H9 (cell line): ENCODE data around the gene H6PD. TPM values are rescaled to one million over a fixed set of nuclear protein-coding genes. Genes with fewer than 3 reads are reported as not detected.

Experiments used
- DNase-seq: peaks from one replicate; pipeline ENCODE4 v3.0.0-alpha.2; 2017
- H2AFZ ChIP-seq: one replicate; pipeline ENCODE4 v1.6.1; 2013; ENCODE audit warnings: mild to moderate bottlenecking, low read length, control low read depth, moderate library complexity
- H2AK5ac ChIP-seq: 2 replicates; pipeline ENCODE4 v1.6.1; 2013; ENCODE audit warnings: low read length, control low read depth, mixed read lengths; ENCODE audit not compliant: insufficient read length
- H2BK120ac ChIP-seq: one replicate; pipeline ENCODE4 v1.6.1; 2013; ENCODE audit warnings: low read depth, mild to moderate bottlenecking, low read length, control low read depth, inconsistent platforms; ENCODE audit not compliant: poor library complexity, severe bottlenecking
- H2BK12ac ChIP-seq: 2 replicates; pipeline ENCODE4 v1.6.1; 2013; ENCODE audit warnings: low read length, control low read depth, mixed read lengths, low read depth; ENCODE audit not compliant: insufficient read length
- H2BK15ac ChIP-seq: 2 replicates; pipeline ENCODE4 v1.6.1; 2013; ENCODE audit warnings: low read depth, low read length, control low read depth
- H2BK20ac ChIP-seq: one replicate; pipeline ENCODE4 v1.6.1; 2013; ENCODE audit warnings: low read depth, mild to moderate bottlenecking, low read length, control low read depth, inconsistent platforms; ENCODE audit not compliant: poor library complexity, severe bottlenecking
- H2BK5ac ChIP-seq: 2 replicates; pipeline ENCODE4 v1.6.1; 2013; ENCODE audit warnings: low read length, control low read depth, mixed read lengths; ENCODE audit not compliant: insufficient read length
- H3K14ac ChIP-seq: 2 replicates; pipeline ENCODE4 v1.6.1; 2013; ENCODE audit warnings: low read length, control low read depth; ENCODE audit not compliant: insufficient read depth
- H3K18ac ChIP-seq: 2 replicates; pipeline ENCODE4 v1.6.1; 2013; ENCODE audit warnings: low read depth, mild to moderate bottlenecking, mixed read lengths, low read length, control low read depth; ENCODE audit not compliant: insufficient read length
- H3K23ac ChIP-seq: 2 replicates; pipeline ENCODE4 v1.6.1; 2013; ENCODE audit warnings: low read length, control low read depth, mixed read lengths, low read depth; ENCODE audit not compliant: insufficient read length
- H3K23me2 ChIP-seq: 2 replicates; pipeline ENCODE4 v1.6.1; 2013; ENCODE audit warnings: low read depth, mild to moderate bottlenecking, mixed read lengths, low read length, control low read depth; ENCODE audit not compliant: insufficient read length, poor library complexity, severe bottlenecking
- H3K27ac ChIP-seq: 2 replicates; pipeline ENCODE4 v1.5.1; 2013; ENCODE audit warnings: low read length, control low read depth, mixed read lengths, low read depth; ENCODE audit not compliant: insufficient read length
- H3K27me3 ChIP-seq: 2 replicates; pipeline ENCODE4 v1.6.1; 2013; ENCODE audit warnings: low read length, control low read depth, inconsistent platforms; ENCODE audit not compliant: insufficient read depth
- H3K4ac ChIP-seq: 2 replicates; pipeline ENCODE4 v1.6.1; 2013; ENCODE audit warnings: low read depth, mild to moderate bottlenecking, control low read depth, inconsistent platforms, low read length, moderate library complexity
- H3K4me1 ChIP-seq: 2 replicates; pipeline ENCODE4 v1.6.1; 2013; ENCODE audit warnings: low read length, control low read depth, inconsistent platforms; ENCODE audit not compliant: insufficient read depth
- H3K4me2 ChIP-seq: 2 replicates; pipeline ENCODE4 v1.6.1; 2013; ENCODE audit warnings: low read length, control low read depth, mixed read lengths; ENCODE audit not compliant: insufficient read length, insufficient read depth
- H3K56ac ChIP-seq: 2 replicates; pipeline ENCODE4 v1.6.1; 2013; ENCODE audit warnings: low read depth, mild to moderate bottlenecking, mixed read lengths, low read length, control low read depth; ENCODE audit not compliant: insufficient read length
- H3K79me1 ChIP-seq: 2 replicates; pipeline ENCODE4 v1.6.1; 2013; ENCODE audit warnings: low read depth, mild to moderate bottlenecking, moderate library complexity, low read length, control low read depth, inconsistent platforms; ENCODE audit not compliant: insufficient read depth, poor library complexity, severe bottlenecking
- H3K79me2 ChIP-seq: 2 replicates; pipeline ENCODE4 v1.6.1; 2013; ENCODE audit warnings: low read length, control low read depth, inconsistent platforms; ENCODE audit not compliant: insufficient read depth
- H3K9ac ChIP-seq: 2 replicates; pipeline ENCODE4 v1.6.1; 2013; ENCODE audit warnings: low read length, control low read depth, mixed read lengths; ENCODE audit not compliant: insufficient read length; ENCODE audit errors: extremely low read depth
- H3K9me3 ChIP-seq: one replicate; pipeline ENCODE4 v1.6.1; 2013; ENCODE audit warnings: low read depth, low read length, inconsistent platforms; ENCODE audit not compliant: control insufficient read depth
- H3T11ph ChIP-seq: one replicate; pipeline ENCODE4 v1.6.1; 2013; ENCODE audit warnings: mild to moderate bottlenecking, low read length, control low read depth, inconsistent platforms
- H4K20me1 ChIP-seq: one replicate; pipeline ENCODE4 v1.6.1; 2013; ENCODE audit not compliant: control insufficient read depth, insufficient read length, insufficient read depth
- H4K5ac ChIP-seq: 2 replicates; pipeline ENCODE4 v1.6.1; 2013; ENCODE audit warnings: low read depth, mild to moderate bottlenecking, mixed read lengths, low read length, control low read depth; ENCODE audit not compliant: insufficient read length
- H4K8ac ChIP-seq: replicated peaks from 2 replicates; pipeline ENCODE4 v1.6.1; 2013; ENCODE audit warnings: low read length, control low read depth, mixed read lengths, low read depth; ENCODE audit not compliant: insufficient read length
- H4K91ac ChIP-seq: 2 replicates; pipeline ENCODE4 v1.6.1; 2013; ENCODE audit warnings: low read depth, mild to moderate bottlenecking, moderate library complexity, mixed read lengths, low read length, control low read depth; ENCODE audit not compliant: insufficient read length
- H3K27ac Mint-ChIP-seq, 3 experiments: 2 replicates in 2 of 3; 3 replicates in 1 of 3; pipeline ENCODE4 v1.8.0; 2020 to 2021; ENCODE audit warnings: mixed read lengths in 3 of 3, mild to moderate bottlenecking in 1 of 3, moderate library complexity in 1 of 3
- H3K27me3 Mint-ChIP-seq: 2 replicates; pipeline ENCODE4 v1.8.0; 2021; ENCODE audit warnings: low read depth, mild to moderate bottlenecking, moderate library complexity, mixed read lengths
- H3K36me3 Mint-ChIP-seq, 3 experiments: 2 replicates in 2 of 3; 3 replicates in 1 of 3; pipeline ENCODE4 v1.8.0; 2020 to 2021; ENCODE audit warnings: low read depth in 3 of 3, mixed read lengths in 3 of 3; ENCODE audit not compliant: insufficient read depth in 1 of 3
- H3K4me1 Mint-ChIP-seq, 2 experiments: 2 replicates each; pipeline ENCODE4 v1.8.0; 2020; ENCODE audit warnings: mixed read lengths in 2 of 2
- H3K4me3 Mint-ChIP-seq, 2 experiments: 2 replicates in 1 of 2; 3 replicates in 1 of 2; pipeline ENCODE4 v1.8.0; 2020 to 2021; ENCODE audit warnings: mild to moderate bottlenecking in 2 of 2, mixed read lengths in 2 of 2, moderate library complexity in 1 of 2
- H3K9me3 Mint-ChIP-seq, 2 experiments: 2 replicates in 1 of 2; 3 replicates in 1 of 2; pipeline ENCODE4 v1.8.0; 2020; ENCODE audit warnings: mild to moderate bottlenecking in 2 of 2, mixed read lengths in 2 of 2, moderate library complexity in 1 of 2
- WGBS: extraction: QIAGEN DNeasy Blood & Tissue Kit; methylation state at CpG from one replicate; pipeline ENCODE4 v1.1.7; 2013; ENCODE audit warnings: missing lambda C conversion rate, low lambda C conversion rate, mixed read lengths; ENCODE audit not compliant: insufficient read length; ENCODE audit errors: extremely low coverage; 5-methylcytosine and 5-hydroxymethylcytosine counted together
- total RNA-seq: library from RNA; stranded (reverse); gene quantifications from 2 replicates; pipeline ENCODE4 v1.2.1, GENCODE V29; 2021
- TF ChIP-seq, protein P1 (sequence below): fragments of 200-600 bp; sonication (generic); conservative IDR thresholded peaks from 3 replicates; pipeline ENCODE4 v1.8.0; 2021; ENCODE audit warnings: antibody characterized with exemption, mild to moderate bottlenecking

The H6PD gene
- total RNA-seq, 1 experiment from 2014 or later = 7.9 TPM

DNA sequence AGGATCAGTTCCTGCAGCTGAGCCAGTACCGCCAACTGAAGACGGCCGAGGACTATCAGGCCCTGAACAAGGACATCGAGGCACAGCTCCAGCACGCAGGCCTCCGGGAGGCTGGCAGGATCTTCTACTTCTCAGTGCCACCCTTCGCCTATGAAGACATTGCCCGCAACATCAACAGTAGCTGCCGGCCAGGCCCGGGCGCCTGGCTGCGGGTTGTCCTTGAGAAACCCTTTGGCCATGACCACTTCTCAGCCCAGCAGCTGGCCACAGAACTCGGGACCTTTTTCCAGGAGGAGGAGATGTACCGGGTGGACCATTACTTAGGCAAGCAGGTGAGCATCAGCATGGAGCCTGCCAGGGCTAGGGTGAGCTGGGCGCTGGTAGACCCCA, 10.7 kb downstream of the H6PD start:
- Histone ChIP-seq H4K91ac (no peak overlapping the region), H3K27ac (no peak overlapping the region), H3K4ac (no peak overlapping the region), H3K79me2 (no peaks in the 10 kb centered on the region), H3K27me3 (no peaks in the 10 kb centered on the region), H3K4me1 (peaks cover 8% of the 10 kb centered on the region), H3K4me2 (no peak overlapping the region), H3K9me3 (no peaks in the 10 kb centered on the region), H3K14ac (no peak overlapping the region), H4K5ac (no peak overlapping the region), H4K8ac (no peak overlapping the region), H3K23me2 (no peaks in the 10 kb centered on the region), H3K9ac (no peak overlapping the region), H3T11ph (no peak overlapping the region), H2BK15ac (no peak overlapping the region), H3K56ac (no peak overlapping the region), H3K23ac (no peak overlapping the region), H2AFZ (no peak overlapping the region), H2BK5ac (no peak overlapping the region), H2BK20ac (no peak overlapping the region), H2BK12ac (no peak overlapping the region), H4K20me1 (no peaks in the 10 kb centered on the region), H3K79me1 (no peaks in the 10 kb centered on the region), H2AK5ac (no peak overlapping the region), H2BK120ac (no peak overlapping the region), H3K18ac (no peak overlapping the region)
- no peak for DNase-seq
- no peak overlapping the region for H3K27ac Mint-ChIP-seq
- H3K36me3 Mint-ChIP-seq = no peaks in the 10 kb centered on the region; a peak in 1 of 7 replicates
- TF ChIP-seq, protein P1, sequence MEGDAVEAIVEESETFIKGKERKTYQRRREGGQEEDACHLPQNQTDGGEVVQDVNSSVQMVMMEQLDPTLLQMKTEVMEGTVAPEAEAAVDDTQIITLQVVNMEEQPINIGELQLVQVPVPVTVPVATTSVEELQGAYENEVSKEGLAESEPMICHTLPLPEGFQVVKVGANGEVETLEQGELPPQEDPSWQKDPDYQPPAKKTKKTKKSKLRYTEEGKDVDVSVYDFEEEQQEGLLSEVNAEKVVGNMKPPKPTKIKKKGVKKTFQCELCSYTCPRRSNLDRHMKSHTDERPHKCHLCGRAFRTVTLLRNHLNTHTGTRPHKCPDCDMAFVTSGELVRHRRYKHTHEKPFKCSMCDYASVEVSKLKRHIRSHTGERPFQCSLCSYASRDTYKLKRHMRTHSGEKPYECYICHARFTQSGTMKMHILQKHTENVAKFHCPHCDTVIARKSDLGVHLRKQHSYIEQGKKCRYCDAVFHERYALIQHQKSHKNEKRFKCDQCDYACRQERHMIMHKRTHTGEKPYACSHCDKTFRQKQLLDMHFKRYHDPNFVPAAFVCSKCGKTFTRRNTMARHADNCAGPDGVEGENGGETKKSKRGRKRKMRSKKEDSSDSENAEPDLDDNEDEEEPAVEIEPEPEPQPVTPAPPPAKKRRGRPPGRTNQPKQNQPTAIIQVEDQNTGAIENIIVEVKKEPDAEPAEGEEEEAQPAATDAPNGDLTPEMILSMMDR = no peak
- H3K4me1 Mint-ChIP-seq = peaks cover 26 to 39% of the 10 kb centered on the region in 2 experiments
- no peak overlapping the region for H3K4me3 Mint-ChIP-seq
- peaks cover 2% of the 10 kb centered on the region; the same call in 1 of the 2 replicates for H3K27me3 Mint-ChIP-seq
- no peaks in the 10 kb centered on the region for H3K9me3 Mint-ChIP-seq
- WGBS = no CpG with 5 or more reads among the region's 15 CpGs
